Prostate gland (tissue), 2 donors: ENCODE measurements around the gene SLAMF7.

Experiments
- CTCF ChIP-seq, 4 experiments: fragments of 200-600 bp in 2 of 4; fragments of 450-650 bp in 2 of 4; sonication (generic) in 2 of 4; IDR thresholded peaks; 1 replicate in 3 of 4; 2 replicates in 1 of 4; pipeline ENCODE4 v1.5.1; 2016 to 2019; ENCODE audit warnings: antibody characterized with exemption in 4 of 4, mild to moderate bottlenecking in 2 of 4, moderate library complexity in 2 of 4
- POLR2AphosphoS5 ChIP-seq: sonication (generic); formaldehyde crosslinking; IDR thresholded peaks from one replicate; pipeline ENCODE4 v1.6.1; 2017; ENCODE audit warnings: antibody characterized with exemption

GRCh38 chr1:160734301-160734700 is 4.7 kb upstream of the SLAMF7 start:
- TF ChIP-seq CTCF (IDR thresholded peaks at IDR 0.05): no peak
- no peak for TF ChIP-seq POLR2AphosphoS5
